ENCODE data around the gene PITX1. TPM values are rescaled to one million over a fixed set of nuclear protein-coding genes. Genes with fewer than 3 reads are reported as not detected.
"Not testable (repeated sequence)": the region's sequence is repeated elsewhere in the genome, so short reads cannot be mapped to it uniquely, and the experiment has no call there.

PITX1 gene
- total and polyA plus RNA-seq, 4 donors: 0.43 to 1.3 (median 0.72) TPM

DNA sequence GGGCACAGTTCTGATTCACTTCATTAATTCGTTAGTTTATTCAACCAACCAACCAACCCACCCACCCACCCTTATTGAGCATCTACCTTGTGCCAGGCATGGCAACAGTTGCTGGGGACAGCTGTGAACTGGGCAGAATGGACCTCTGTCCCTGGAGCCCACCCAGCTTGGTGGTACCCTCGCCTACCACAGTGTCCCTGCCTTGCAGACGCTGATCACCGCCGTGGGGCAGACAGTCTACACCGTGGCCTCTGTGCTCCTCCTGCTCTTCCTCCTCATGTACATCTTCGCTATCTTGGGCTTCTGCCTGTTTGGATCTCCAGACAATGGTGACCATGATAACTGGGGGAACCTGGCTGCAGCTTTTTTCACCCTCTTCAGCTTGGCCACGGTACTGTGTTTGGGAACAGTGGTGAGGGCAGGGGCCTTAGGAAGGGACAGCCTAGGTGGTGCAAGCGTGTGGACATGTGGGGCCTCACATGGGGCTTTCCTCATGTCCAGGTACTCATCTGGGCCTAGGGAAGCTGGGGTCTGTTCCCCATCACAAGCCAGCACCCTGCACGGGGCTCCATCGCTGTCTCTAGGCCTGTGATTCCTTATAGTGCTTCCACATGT, 26.2 kb downstream of the PITX1 start:
- DNase-seq: no peak
- Histone ChIP-seq H3K27me3 (ENCODE audit: control insufficient read depth in 3 of 3, insufficient read depth in 3 of 3, low read length in 2 of 3) (no peaks in the 10 kb centered on the region), H3K36me3 (ENCODE audit: control insufficient read depth in 4 of 4, insufficient read depth in 4 of 4, low read length in 4 of 4) (no peaks in the 10 kb centered on the region), H3K4me3 (no peak overlapping the region), H3K9me3 (ENCODE audit: control insufficient read depth in 4 of 4, insufficient read depth in 3 of 4, low read length in 3 of 4) (no peaks in the 10 kb centered on the region), H3K4me1 (ENCODE audit: control insufficient read depth in 5 of 5, insufficient read depth in 5 of 5, low read length in 5 of 5) (no peaks in the 10 kb centered on the region), H3K27ac (ENCODE audit: low read depth in 1 of 2, low read length in 1 of 2) (no peak overlapping the region), H3K9ac (ENCODE audit: insufficient read depth in 1 of 2, low read length in 2 of 2) (no peak overlapping the region)
- ATAC-seq (ENCODE audit: insufficient read depth, low FRiP score): no peak
- 86 to 90% methylated on average over 11 of the region's 11 CpGs for WGBS, 2 donors
- TF ChIP-seq, protein P1, sequence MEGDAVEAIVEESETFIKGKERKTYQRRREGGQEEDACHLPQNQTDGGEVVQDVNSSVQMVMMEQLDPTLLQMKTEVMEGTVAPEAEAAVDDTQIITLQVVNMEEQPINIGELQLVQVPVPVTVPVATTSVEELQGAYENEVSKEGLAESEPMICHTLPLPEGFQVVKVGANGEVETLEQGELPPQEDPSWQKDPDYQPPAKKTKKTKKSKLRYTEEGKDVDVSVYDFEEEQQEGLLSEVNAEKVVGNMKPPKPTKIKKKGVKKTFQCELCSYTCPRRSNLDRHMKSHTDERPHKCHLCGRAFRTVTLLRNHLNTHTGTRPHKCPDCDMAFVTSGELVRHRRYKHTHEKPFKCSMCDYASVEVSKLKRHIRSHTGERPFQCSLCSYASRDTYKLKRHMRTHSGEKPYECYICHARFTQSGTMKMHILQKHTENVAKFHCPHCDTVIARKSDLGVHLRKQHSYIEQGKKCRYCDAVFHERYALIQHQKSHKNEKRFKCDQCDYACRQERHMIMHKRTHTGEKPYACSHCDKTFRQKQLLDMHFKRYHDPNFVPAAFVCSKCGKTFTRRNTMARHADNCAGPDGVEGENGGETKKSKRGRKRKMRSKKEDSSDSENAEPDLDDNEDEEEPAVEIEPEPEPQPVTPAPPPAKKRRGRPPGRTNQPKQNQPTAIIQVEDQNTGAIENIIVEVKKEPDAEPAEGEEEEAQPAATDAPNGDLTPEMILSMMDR (IDR thresholded peaks at IDR 0.05; ENCODE audit: control extremely low read depth, extremely low read depth): no peak

DNA sequence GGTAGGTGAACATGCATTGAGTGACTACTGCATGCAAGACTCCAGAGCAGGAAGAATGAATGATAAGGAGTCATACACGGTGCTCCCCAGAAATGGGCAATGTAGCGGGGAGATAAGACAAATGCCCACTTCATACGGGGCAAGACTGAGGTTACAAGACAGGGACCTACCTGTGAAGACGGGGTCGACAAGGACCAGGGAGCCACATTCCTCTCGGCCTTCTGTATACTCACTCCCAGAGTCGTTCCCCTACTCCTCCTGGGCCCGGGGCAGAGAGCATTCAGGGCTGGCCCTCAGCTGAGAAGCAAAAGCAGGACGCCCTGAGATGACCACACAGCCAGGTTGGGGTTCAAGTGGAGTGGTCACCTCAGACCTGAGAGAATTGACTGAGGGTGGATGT, 26.7 kb downstream of the PITX1 start:
- 93 to 94% methylated on average over 9 of the region's 9 CpGs for WGBS, 2 donors
- DNase-seq (no peak), ATAC-seq (ENCODE audit: insufficient read depth, low FRiP score) (no peak)
- TF ChIP-seq, protein P1 (IDR thresholded peaks at IDR 0.05; ENCODE audit: control extremely low read depth, extremely low read depth): no peak
- Histone ChIP-seq H3K36me3 (ENCODE audit: control insufficient read depth in 4 of 4, insufficient read depth in 4 of 4, low read length in 4 of 4) (no peaks in the 10 kb centered on the region), H3K4me3 (no peak overlapping the region), H3K9ac (ENCODE audit: insufficient read depth in 1 of 2, low read length in 2 of 2) (no peak overlapping the region), H3K27me3 (ENCODE audit: control insufficient read depth in 3 of 3, insufficient read depth in 3 of 3, low read length in 2 of 3) (no peaks in the 10 kb centered on the region), H3K9me3 (ENCODE audit: control insufficient read depth in 4 of 4, insufficient read depth in 3 of 4, low read length in 3 of 4) (no peaks in the 10 kb centered on the region), H3K4me1 (ENCODE audit: control insufficient read depth in 5 of 5, insufficient read depth in 5 of 5, low read length in 5 of 5) (no peaks in the 10 kb centered on the region), H3K27ac (ENCODE audit: low read depth in 1 of 2, low read length in 1 of 2) (no peak overlapping the region)

DNA sequence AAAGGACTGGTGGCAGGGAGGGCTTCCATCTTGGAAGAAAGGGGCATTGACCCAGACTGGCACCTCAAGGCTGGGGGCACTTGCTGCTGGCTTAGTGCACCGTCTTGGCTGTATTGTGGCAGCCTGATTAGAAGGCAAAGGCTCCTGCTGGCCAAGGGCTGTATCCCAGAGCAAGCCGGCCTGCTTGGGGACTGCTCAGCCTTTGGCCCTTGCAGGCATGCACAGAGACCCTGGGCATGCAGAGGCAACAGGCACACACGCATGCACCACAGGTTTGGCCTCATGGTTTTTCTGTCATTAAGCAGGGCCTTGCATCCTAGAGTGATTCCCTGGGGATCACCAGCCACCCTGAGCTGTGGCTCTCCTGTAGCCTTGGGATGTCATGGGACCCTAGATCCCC, 29.0 kb downstream of the PITX1 start:
- no peak overlapping the region for H3K27ac ChIP-seq (ENCODE audit: low read depth in 1 of 2, low read length in 1 of 2)
- TF ChIP-seq, protein P1 (IDR thresholded peaks at IDR 0.05; ENCODE audit: control extremely low read depth, extremely low read depth): no peak
- H3K4me3 ChIP-seq: no peak overlapping the region
- no peak for DNase-seq
- H3K36me3 ChIP-seq (ENCODE audit: control insufficient read depth in 4 of 4, insufficient read depth in 4 of 4, low read length in 4 of 4): no peaks in the 10 kb centered on the region
- no peaks in the 10 kb centered on the region for H3K9me3 ChIP-seq (ENCODE audit: control insufficient read depth in 4 of 4, insufficient read depth in 3 of 4, low read length in 3 of 4)
- H3K9ac ChIP-seq (ENCODE audit: insufficient read depth in 1 of 2, low read length in 2 of 2): no peak overlapping the region
- 95 to 97% methylated on average over 3 of the region's 3 CpGs for WGBS, 2 donors
- H3K27me3 ChIP-seq (ENCODE audit: control insufficient read depth in 3 of 3, insufficient read depth in 3 of 3, low read length in 2 of 3): no peaks in the 10 kb centered on the region
- no peaks in the 10 kb centered on the region for H3K4me1 ChIP-seq (ENCODE audit: control insufficient read depth in 5 of 5, insufficient read depth in 5 of 5, low read length in 5 of 5)
- no peak for ATAC-seq (ENCODE audit: insufficient read depth, low FRiP score)

DNA sequence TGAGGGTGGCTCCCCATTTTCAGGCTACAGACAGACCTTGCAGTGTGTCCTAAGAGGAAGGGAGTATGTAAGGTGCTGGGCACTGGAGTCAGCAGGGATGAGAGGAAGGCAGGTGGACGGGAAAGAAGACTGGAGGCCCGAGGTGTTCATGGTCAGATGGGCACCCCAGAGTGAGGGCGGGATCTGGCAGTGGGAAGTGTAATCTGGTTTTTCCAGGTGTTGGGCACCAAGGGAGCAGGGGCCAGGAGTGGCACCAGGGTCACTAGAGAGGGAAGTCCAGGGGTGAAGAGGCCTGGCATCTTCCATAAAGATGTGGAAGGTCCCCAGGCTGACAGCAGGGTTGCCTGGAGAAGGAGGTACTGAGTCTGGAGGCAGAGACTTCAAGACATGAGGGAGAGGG, 29.7 kb downstream of the PITX1 start:
- 88 to 92% methylated on average over 3 of the region's 3 CpGs for WGBS, 2 donors
- H3K27me3 ChIP-seq (ENCODE audit: control insufficient read depth in 3 of 3, insufficient read depth in 3 of 3, low read length in 2 of 3): no peaks in the 10 kb centered on the region

DNA sequence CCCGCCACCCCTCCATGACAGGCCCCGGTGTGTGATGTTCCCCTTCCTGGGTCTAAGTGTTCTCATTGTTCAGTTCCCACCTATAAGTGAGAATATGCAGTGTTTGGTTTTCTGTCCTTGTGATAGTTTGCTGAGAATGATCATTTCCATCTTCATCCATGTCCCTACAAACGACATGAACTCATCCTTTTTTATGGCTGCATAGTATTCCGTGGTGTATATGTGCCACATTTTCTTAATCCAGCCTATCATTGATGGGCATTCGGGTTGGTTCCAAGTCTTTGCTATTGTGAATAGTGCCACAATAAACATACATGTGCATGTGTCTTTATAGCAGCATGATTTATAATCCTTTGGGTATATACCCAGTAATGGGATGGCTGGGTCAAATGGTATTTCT, 36.0 kb downstream of the PITX1 start:
- not testable (repeated sequence) for H3K4me1 ChIP-seq (ENCODE audit: control insufficient read depth in 5 of 5, insufficient read depth in 5 of 5, low read length in 5 of 5); H3K9me3 ChIP-seq (ENCODE audit: control insufficient read depth in 4 of 4, insufficient read depth in 3 of 4, low read length in 3 of 4); H3K36me3 ChIP-seq (ENCODE audit: control insufficient read depth in 4 of 4, insufficient read depth in 4 of 4, low read length in 4 of 4); ATAC-seq (ENCODE audit: insufficient read depth, low FRiP score); H3K27me3 ChIP-seq (ENCODE audit: control insufficient read depth in 3 of 3, insufficient read depth in 3 of 3, low read length in 2 of 3); H3K27ac ChIP-seq (ENCODE audit: low read depth in 1 of 2, low read length in 1 of 2); DNase-seq; H3K4me3 ChIP-seq; H3K9ac ChIP-seq (ENCODE audit: insufficient read depth in 1 of 2, low read length in 2 of 2)
- 85 to 92% methylated on average over 5 of the region's 5 CpGs for whole genome bisulfite sequencing, 2 donors

More for the DNA sequence above, 29.7 kb downstream of the PITX1 start:
- Histone ChIP-seq H3K36me3 (ENCODE audit: control insufficient read depth in 4 of 4, insufficient read depth in 4 of 4, low read length in 4 of 4) (no peaks in the 10 kb centered on the region), H3K4me3 (no peak overlapping the region), H3K4me1 (ENCODE audit: control insufficient read depth in 5 of 5, insufficient read depth in 5 of 5, low read length in 5 of 5) (no peaks in the 10 kb centered on the region), H3K27ac (ENCODE audit: low read depth in 1 of 2, low read length in 1 of 2) (no peak overlapping the region), H3K9ac (ENCODE audit: insufficient read depth in 1 of 2, low read length in 2 of 2) (no peak overlapping the region), H3K9me3 (ENCODE audit: control insufficient read depth in 4 of 4, insufficient read depth in 3 of 4, low read length in 3 of 4) (no peaks in the 10 kb centered on the region)
- DNase-seq: no peak
- no peak for ATAC-seq (ENCODE audit: insufficient read depth, low FRiP score)
- TF ChIP-seq, protein P1 (IDR thresholded peaks at IDR 0.05; ENCODE audit: control extremely low read depth, extremely low read depth): no peak
